ENCODE measurements around the gene GBX1.

The GBX1 gene

GRCh38 chr7:151167197-151167961, at the start of gene GBX1:
GBX1 (minus strand) TSS chr7:151167694; CDS start chr7:151167548, 146 bp downstream.
- no peak for DNase-seq

GRCh38 chr7:151215396-151215795, 47.9 kb upstream of the GBX1 start:
- DNase-seq: no peak

GRCh38 chr7:151213826-151214225, 46.3 kb upstream of the GBX1 start:
- no peak for DNase-seq

- no peak for DNase-seq
Observed at GRCh38 chr7:151212626-151213025, 45.1 kb upstream of the GBX1 start.

GRCh38 chr7:151211155-151211772, 43.8 kb upstream of the GBX1 start:
- no peak for DNase-seq

- DNase-seq: no peak
Observed at GRCh38 chr7:151210087-151210854, 42.8 kb upstream of the GBX1 start, which contains the start of gene H2BK1. H2BK1 (minus strand) TSS chr7:151210488; CDS start chr7:151210318, 170 bp downstream.

GRCh38 chr7:151209588-151209987, 42.1 kb upstream of the GBX1 start:
- DNase-seq: no peak

GRCh38 chr7:151208253-151208862, 40.9 kb upstream of the GBX1 start:
- no peak for DNase-seq

GRCh38 chr7:151207804-151208203, 40.3 kb upstream of the GBX1 start:
- DNase-seq: no peak

GRCh38 chr7:151207315-151207714, 39.8 kb upstream of the GBX1 start:
- no peak for DNase-seq

GRCh38 chr7:151206914-151207313, 39.4 kb upstream of the GBX1 start:
- DNase-seq: no peak

GRCh38 chr7:151205730-151206129, 38.2 kb upstream of the GBX1 start:
- DNase-seq: no peak

- no peak for DNase-seq
Observed at GRCh38 chr7:151204383-151205032, 37.0 kb upstream of the GBX1 start.

- no peak for DNase-seq
Observed at GRCh38 chr7:151202836-151203235, 35.3 kb upstream of the GBX1 start.

- DNase-seq: no peak
Observed at GRCh38 chr7:151201751-151202150, 34.3 kb upstream of the GBX1 start.

- no peak for DNase-seq
Observed at GRCh38 chr7:151201344-151201743, 33.9 kb upstream of the GBX1 start.

- DNase-seq: no peak
Observed at GRCh38 chr7:151198945-151199848, 31.7 kb upstream of the GBX1 start.

GRCh38 chr7:151197932-151198331, 30.4 kb upstream of the GBX1 start:
- DNase-seq: no peak

- no peak for DNase-seq
Observed at GRCh38 chr7:151195616-151196450, 28.3 kb upstream of the GBX1 start.

- DNase-seq: no peak
Observed at GRCh38 chr7:151194188-151194587, 26.7 kb upstream of the GBX1 start.

All from bone marrow (tissue), 2 donors.